GM19397 (cell line): ENCODE data around the gene TAF3.

Experiments
- ATAC-seq: cut with Tn5 transposase; IDR thresholded peaks from one replicate; pipeline ENCODE4 v1.9.1; 2021; ENCODE audit warnings: mild to moderate bottlenecking, moderate library complexity; ENCODE audit not compliant: unreplicated experiment

Gene TAF3

GRCh38 chr10:8043569-8044306 is 225.4 kb downstream of the TAF3 start:
- no peak for ATAC-seq

DNA sequence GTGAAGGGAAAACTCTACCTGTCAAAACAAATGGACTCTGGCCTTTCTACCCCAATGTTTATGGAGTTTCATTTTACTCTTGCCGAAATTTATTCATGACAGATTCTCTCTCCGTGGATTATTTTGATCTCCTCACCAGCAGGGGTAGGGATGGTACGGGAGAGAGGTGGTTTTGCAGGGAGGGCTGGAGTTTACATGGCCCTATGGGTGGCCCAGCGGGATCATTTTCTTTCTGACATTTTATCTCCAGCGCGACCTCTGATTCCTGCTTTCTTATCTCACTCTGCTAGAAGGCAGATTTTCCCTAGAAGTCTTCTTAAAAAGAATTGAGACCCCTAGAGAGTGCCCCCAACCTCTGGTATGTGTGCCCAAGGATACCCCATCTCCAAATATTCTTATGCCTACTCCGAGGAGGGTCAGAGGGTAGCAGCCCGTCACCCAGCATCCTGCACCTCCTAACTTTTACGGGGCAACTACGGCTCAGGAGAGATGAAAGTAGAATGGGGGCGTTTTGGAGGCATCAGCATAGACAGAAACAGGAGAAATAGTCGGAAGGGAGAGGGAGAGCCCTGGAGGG is 226.1 kb downstream of the TAF3 start:
- no peak for ATAC-seq

GRCh38 chr10:8044908-8045725 is 226.8 kb downstream of the TAF3 start:
- no peak for ATAC-seq

- no peak for ATAC-seq
These were observed 227.6 kb downstream of the TAF3 start for GRCh38 chr10:8045726-8046494.

DNA sequence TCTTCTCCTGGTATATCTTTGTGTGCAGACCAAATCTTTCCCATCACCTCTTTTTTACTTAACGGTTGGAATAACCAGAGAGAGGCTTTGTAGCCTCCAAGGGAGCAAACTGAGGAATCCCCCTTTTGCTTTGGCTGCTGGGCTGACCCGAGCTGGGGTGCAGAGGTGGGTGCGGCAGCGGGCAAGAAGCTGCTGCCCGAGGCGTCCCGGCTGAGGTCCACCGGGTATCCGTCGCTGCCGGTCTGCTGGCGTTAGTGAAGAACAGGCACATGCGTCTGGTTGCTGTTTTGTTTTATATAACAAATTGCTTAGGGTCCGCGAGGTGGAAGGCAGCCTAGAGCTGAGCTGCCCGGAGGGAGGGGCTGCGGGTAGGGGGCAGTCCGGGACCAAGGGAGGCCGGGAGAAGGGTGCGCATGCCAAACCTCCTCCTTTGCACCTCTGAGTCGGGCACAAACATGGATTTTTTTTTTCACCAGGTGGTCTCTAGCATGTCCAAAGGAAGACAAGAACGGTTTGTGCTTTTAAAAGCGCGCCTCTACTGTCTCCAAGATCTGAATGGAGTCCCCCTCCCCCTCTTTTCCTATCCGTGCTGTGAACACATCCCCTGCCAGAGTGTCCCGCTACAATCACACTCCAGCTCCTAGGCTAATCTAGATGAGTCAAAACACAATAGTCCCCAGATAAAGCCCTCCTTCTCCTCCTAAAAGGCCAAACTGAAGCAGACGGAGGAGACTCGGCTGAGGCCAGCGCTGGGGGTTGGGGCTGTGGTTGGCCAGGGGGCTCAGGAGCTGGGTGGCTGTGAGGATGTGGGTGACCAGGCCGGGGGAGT is 229.4 kb downstream of the TAF3 start:
- no peak for ATAC-seq

- no peak for ATAC-seq
These were observed 230.1 kb downstream of the TAF3 start for GRCh38 chr10:8048281-8049008.

- no peak for ATAC-seq
These were observed 230.9 kb downstream of the TAF3 start for GRCh38 chr10:8049045-8049864.

GRCh38 chr10:8049865-8050555 is 231.7 kb downstream of the TAF3 start:
- no peak for ATAC-seq

DNA sequence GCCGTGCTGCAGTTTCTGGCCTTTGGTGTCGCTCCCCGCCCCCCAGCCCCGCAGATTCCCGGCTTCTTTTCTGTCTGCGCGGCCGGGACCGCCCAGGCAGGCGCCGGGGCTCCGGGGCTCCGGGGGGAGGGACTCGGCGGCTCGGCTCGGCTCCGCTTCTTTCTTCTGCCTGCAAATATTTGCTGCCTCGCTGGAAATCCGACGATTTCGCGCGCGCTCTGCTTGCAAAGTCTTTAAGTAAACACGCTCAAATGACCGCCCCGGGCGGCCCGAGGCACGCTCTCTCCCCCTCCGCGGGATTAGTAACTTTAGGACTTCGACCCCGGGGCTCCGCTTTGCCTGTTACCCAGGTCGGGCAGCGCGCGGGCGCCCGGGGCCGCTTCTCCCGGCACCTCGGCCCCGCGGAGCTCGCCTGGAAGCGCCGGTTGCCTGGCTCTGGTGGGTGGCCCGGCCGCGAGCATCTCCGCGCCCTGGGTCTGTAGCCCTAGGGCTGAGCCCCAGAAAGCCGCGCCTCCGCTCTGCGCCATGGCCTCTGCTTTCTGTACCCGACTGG is 232.3 kb downstream of the TAF3 start:
- ATAC-seq = no peak

- no peak for ATAC-seq
These were observed 233.0 kb downstream of the TAF3 start for GRCh38 chr10:8051109-8051821.

GRCh38 chr10:8051851-8052257 is 233.5 kb downstream of the TAF3 start:
- ATAC-seq = no peak

GRCh38 chr10:8052341-8052955 is 234.1 kb downstream of the TAF3 start:
- ATAC-seq = no peak

- no peak for ATAC-seq
These were observed 234.7 kb downstream of the TAF3 start for GRCh38 chr10:8052956-8053445.

DNA sequence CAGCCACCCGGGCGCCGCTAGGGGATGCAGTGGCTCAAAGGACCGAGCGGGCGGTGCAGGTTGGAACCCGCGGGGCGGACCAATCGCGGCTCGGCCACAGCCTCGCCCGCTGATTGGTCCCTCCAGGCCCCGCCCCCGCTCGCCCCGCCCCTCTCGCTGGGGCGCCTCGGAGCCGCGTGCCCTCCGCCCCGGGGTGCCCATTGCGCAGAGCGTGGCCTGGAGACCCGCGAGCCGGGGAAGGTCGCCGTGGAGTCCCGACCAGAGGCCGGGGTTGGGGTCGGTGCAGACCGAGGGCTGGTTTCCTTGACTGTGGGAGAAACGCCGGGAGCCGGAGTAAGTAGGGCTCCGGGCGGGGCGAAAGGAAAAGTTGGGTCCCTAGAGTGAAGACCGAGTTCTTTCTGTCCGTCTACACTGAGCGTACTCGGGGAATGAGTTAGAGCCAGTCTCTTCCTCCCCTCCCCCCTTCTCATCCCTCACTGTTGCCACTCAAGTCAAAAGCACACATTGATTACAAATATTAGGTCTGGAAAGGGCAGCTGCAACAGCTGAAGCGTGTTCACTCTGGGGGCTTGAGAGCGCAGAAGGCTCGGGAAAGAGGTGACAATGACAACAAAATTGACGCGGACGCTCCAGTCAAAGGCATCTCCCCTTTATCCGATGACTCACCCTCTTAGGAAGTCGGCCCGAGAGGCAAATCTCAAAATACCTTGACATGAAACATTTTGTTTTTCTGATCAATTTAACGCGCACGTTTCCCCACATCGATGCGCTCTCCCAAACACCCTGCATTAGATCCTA is 235.3 kb downstream of the TAF3 start:
- peak; percentile 78 for ATAC-seq

- peak; percentile 12 for ATAC-seq
These were observed 235.9 kb downstream of the TAF3 start for GRCh38 chr10:8054244-8054493.
